CD4-positive, CD25-positive, alpha-beta regulatory T cell (primary cell): Measurements from ENCODE around the gene BPI. TPM values are rescaled to one million over a fixed set of nuclear protein-coding genes. Genes with fewer than 3 reads are reported as not detected.

Experiments used
- ATAC-seq, 2 donors: fragments of 150-1000 bp; cut with Tn5 transposase; one replicate each; pipeline ENCODE4 v1.10.0; 2021; ENCODE audit warnings: low read depth in 2 of 2, moderate number of reproducible peaks in 2 of 2, moderate library complexity in 1 of 2
- DNase-seq, 3 donors: peaks; one replicate each; pipeline versions ENCODE4 v3.0.0 to v3.0.0-alpha.2; 2012 to 2022; ENCODE audit warnings: mixed read lengths in 1 of 3
- H3K27ac ChIP-seq: one replicate; pipeline ENCODE4 v1.7.0; 2013; ENCODE audit warnings: mild to moderate bottlenecking, low read length; ENCODE audit not compliant: insufficient read depth, poor library complexity, severe bottlenecking
- H3K27me3 ChIP-seq: one replicate; pipeline ENCODE4 v1.7.0; 2013; ENCODE audit warnings: low read length; ENCODE audit not compliant: control insufficient read depth, insufficient read depth
- H3K36me3 ChIP-seq: one replicate; pipeline ENCODE4 v1.7.0; 2013; ENCODE audit warnings: mild to moderate bottlenecking, low read length, moderate library complexity; ENCODE audit not compliant: control insufficient read depth, insufficient read depth
- H3K4me1 ChIP-seq: 2 replicates; pipeline ENCODE4 v1.7.0; 2013; ENCODE audit warnings: mild to moderate bottlenecking, low read length; ENCODE audit not compliant: insufficient read depth, control insufficient read depth, poor library complexity, severe bottlenecking
- H3K4me3 ChIP-seq: one replicate; pipeline ENCODE4 v1.7.0; 2013; ENCODE audit warnings: low read depth, mild to moderate bottlenecking, low read length, moderate library complexity
- H3K9me3 ChIP-seq, 2 experiments: 1 replicate in 1 of 2; 2 replicates in 1 of 2; pipeline ENCODE4 v1.7.0; 2013; ENCODE audit warnings: low read length in 2 of 2, mild to moderate bottlenecking in 1 of 2, moderate library complexity in 1 of 2; ENCODE audit not compliant: control insufficient read depth in 2 of 2
- H3K27ac Mint-ChIP-seq, 3 donors: one replicate each; pipeline ENCODE4 v1.8.0; 2020 to 2022; ENCODE audit warnings: mild to moderate bottlenecking in 3 of 3, mixed read lengths in 3 of 3, moderate library complexity in 2 of 3
- H3K27me3 Mint-ChIP-seq: one replicate; pipeline ENCODE4 v1.8.0; 2022; ENCODE audit warnings: mild to moderate bottlenecking, mixed read lengths
- H3K36me3 Mint-ChIP-seq: one replicate; pipeline ENCODE4 v1.8.0; 2020; ENCODE audit warnings: mixed read lengths
- H3K4me1 Mint-ChIP-seq, 4 donors: one replicate each; pipeline ENCODE4 v1.8.0; 2020 to 2022; ENCODE audit warnings: mixed read lengths in 4 of 4, mild to moderate bottlenecking in 1 of 4
- H3K4me3 Mint-ChIP-seq, 4 donors: one replicate each; pipeline ENCODE4 v1.8.0; 2020 to 2022; ENCODE audit warnings: mild to moderate bottlenecking in 4 of 4, mixed read lengths in 4 of 4, moderate library complexity in 3 of 4
- H3K9me3 Mint-ChIP-seq, 7 donors: one replicate each; pipeline ENCODE4 v1.8.0; 2020 to 2022; ENCODE audit warnings: mixed read lengths in 7 of 7, mild to moderate bottlenecking in 3 of 7, moderate library complexity in 2 of 7
- polyA plus RNA-seq, 4 donors: library from polyadenylated mRNA; unstranded; fragments of 300-500 nt; fragmentation: Illumina TruSeq; gene quantifications; one replicate each; pipeline ENCODE4 v1.2.3, GENCODE V29; 2021
- total RNA-seq: library from RNA; stranded (reverse); gene quantifications from one replicate; pipeline ENCODE4 v1.2.3, GENCODE V29; 2022

The BPI gene
- total and polyA plus RNA-seq, 5 donors from 2014 or later = not detected

- Histone ChIP-seq H3K27me3 (no peaks in the 10 kb centered on the region), H3K36me3 (no peaks in the 10 kb centered on the region), H3K9me3 (no peaks in the 10 kb centered on the region), H3K27ac (no peak overlapping the region), H3K4me1 (no peaks in the 10 kb centered on the region), H3K4me3 (no peak overlapping the region)
- DNase-seq (no peak), ATAC-seq (no peak)
- Mint-ChIP-seq H3K9me3 (peaks cover 0 to 1% (median 0%) of the 10 kb centered on the region in 7 donors), H3K4me3 (no peak overlapping the region), H3K27ac (no peak overlapping the region), H3K4me1 (no peaks in the 10 kb centered on the region), H3K27me3 (peaks cover 6% of the 10 kb centered on the region), H3K36me3 (no peaks in the 10 kb centered on the region)
These were observed 40.2 kb downstream of the BPI start for GRCh38 chr20:38344107-38344701.

DNA sequence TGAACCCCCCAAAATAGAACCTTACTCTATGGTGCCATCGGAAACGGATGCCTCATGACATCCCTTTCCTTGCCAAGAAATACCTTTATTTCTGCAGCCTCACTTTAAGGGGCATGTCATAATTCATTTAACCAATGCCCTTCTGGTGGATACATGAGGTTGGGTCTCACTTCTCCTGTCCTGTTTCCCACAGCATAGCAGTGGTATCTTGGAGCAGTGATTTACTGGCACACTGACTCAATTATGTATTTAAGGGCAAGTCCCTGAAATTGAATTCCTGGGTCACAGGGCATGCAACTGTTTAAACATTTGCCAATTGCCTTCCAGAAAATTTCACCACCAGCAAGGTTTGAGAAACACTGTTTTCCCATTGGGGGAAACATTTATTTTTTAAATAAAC, 41.7 kb downstream of the BPI start:
- Histone ChIP-seq H3K4me1 (no peaks in the 10 kb centered on the region), H3K9me3 (no peaks in the 10 kb centered on the region), H3K27me3 (no peaks in the 10 kb centered on the region), H3K4me3 (no peak overlapping the region), H3K36me3 (no peaks in the 10 kb centered on the region), H3K27ac (no peak overlapping the region)
- no peaks in the 10 kb centered on the region for H3K4me1 Mint-ChIP-seq
- H3K9me3 Mint-ChIP-seq = peaks cover 0 to 1% (median 0%) of the 10 kb centered on the region in 7 donors
- H3K4me3 Mint-ChIP-seq = no peak overlapping the region
- DNase-seq = no peak
- H3K27me3 Mint-ChIP-seq = no peaks in the 10 kb centered on the region
- no peaks in the 10 kb centered on the region for H3K36me3 Mint-ChIP-seq
- ATAC-seq = no peak
- no peak overlapping the region for H3K27ac Mint-ChIP-seq

DNA sequence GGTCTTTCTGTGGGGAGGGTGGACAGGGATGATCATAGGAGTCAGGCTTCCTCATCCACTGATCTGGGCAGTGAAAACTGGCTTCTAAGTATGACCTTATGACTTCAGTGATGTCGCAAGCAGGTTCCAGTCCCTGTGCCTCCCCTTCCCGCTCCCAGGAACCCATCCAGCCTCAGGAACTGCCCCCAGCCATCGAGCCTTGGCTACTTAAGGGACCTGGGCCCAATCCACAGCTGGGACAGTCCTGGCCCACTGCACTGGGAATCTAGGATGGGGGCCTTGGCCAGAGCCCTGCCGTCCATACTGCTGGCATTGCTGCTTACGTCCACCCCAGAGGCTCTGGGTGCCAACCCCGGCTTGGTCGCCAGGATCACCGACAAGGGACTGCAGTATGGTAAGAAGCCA, 42.3 kb downstream of the BPI start, which contains the start of gene LBP:
Gene LBP, plus strand, starts transcription at position 236 of the 405 bp plus-strand sequence. Its CDS starts 35 bp downstream, at position 271.
- ATAC-seq = no peak
- H3K4me1 ChIP-seq = no peaks in the 10 kb centered on the region
- H3K4me3 ChIP-seq = no peak within 1 kb of the TSS
- H3K9me3 Mint-ChIP-seq = peaks cover 0 to 1% (median 0%) of the 10 kb centered on the region in 7 donors
- H3K9me3 ChIP-seq = no peaks in the 10 kb centered on the region
- no peak for DNase-seq
- no peaks in the 10 kb centered on the region for H3K27me3 Mint-ChIP-seq
- H3K27me3 ChIP-seq = no peaks in the 10 kb centered on the region
- no peaks in the 10 kb centered on the region for H3K4me1 Mint-ChIP-seq
- no peaks in the 10 kb centered on the region for H3K36me3 Mint-ChIP-seq
- H3K27ac Mint-ChIP-seq = no peak within 1 kb of the TSS
- H3K27ac ChIP-seq = no peak within 1 kb of the TSS
- H3K36me3 ChIP-seq = no peaks in the 10 kb centered on the region
- H3K4me3 Mint-ChIP-seq = no peak within 1 kb of the TSS

DNA sequence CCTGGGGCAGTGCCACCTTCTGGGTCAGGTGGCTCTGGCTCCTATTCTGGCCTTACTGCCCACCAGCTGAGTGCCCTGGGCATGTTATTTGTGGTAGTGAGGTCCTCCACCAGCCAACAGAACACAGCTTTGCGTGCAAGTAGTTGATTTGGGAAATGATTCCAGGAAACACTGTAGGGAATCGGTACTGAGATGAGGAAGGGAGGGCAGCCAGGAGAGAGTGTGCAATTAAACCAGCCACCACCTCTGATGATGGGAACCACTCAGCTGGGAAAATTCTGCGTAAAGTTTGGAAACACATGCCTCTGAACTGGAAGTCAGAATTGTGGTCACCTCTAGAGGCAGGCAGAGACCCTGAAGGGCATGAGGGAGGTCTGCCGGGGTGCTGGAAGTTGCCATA, 42.8 kb downstream of the BPI start:
- Mint-ChIP-seq H3K27me3 (no peaks in the 10 kb centered on the region), H3K4me3 (no peak overlapping the region), H3K4me1 (no peaks in the 10 kb centered on the region), H3K9me3 (peaks cover 0 to 1% (median 0%) of the 10 kb centered on the region in 7 donors), H3K27ac (no peak overlapping the region), H3K36me3 (no peaks in the 10 kb centered on the region)
- Histone ChIP-seq H3K27me3 (no peaks in the 10 kb centered on the region), H3K36me3 (no peaks in the 10 kb centered on the region), H3K4me1 (no peaks in the 10 kb centered on the region), H3K27ac (no peak overlapping the region), H3K4me3 (no peak overlapping the region), H3K9me3 (no peaks in the 10 kb centered on the region)
- DNase-seq (no peak), ATAC-seq (no peak)

- H3K27ac ChIP-seq = no peak overlapping the region
- Mint-ChIP-seq H3K27me3 (no peaks in the 10 kb centered on the region), H3K4me3 (no peak overlapping the region), H3K36me3 (no peaks in the 10 kb centered on the region), H3K4me1 (no peaks in the 10 kb centered on the region), H3K9me3 (no peaks in the 10 kb centered on the region), H3K27ac (no peak overlapping the region)
- H3K36me3 ChIP-seq = no peaks in the 10 kb centered on the region
- DNase-seq = no peak
- ATAC-seq = no peak
- no peaks in the 10 kb centered on the region for H3K4me1 ChIP-seq
- H3K9me3 ChIP-seq = no peaks in the 10 kb centered on the region
- H3K4me3 ChIP-seq = no peak overlapping the region
- no peaks in the 10 kb centered on the region for H3K27me3 ChIP-seq
These were observed 45.9 kb downstream of the BPI start for GRCh38 chr20:38349856-38350255.

DNA sequence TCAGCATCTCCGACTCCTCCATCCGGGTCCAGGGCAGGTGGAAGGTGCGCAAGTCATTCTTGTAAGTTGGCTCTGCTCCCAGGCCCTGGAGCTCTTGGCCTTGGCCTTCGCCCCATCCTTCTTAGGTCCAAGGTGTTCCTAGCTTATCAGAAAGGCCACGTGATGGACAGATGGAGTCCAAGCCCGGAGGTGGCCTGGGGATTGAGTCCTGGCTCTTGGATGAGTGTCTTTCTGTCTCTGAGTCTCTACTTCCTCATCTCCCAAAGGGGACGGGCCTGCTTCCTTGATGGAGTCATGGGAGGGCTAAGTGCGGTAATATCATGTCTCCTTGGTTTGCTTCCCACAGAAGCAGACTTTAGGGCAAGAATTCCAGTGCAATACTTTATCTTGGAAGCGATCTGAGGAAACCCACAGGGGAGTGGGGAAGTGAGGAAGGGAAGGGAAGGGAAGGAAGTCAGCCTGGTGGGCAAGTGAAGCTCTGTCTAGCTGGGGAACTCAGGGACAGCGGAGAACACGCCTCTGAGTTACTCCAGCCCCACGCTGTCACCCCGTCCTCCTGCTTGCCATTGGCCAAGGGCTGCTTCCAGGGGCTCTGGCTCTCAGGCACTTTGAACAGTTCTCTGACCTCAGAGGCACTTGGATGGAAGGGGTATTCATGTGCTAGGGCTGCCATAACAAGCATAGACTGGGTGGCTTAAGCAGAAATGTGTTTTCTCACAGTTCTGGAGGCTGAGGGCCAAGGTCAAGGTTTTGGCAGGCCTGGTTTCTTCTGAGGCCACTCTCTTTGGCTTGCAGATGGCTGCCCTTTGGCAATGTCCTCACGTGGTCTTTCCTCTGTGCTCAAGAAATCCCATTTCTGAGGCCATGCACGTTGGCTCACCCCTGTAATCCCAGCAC, 47.2 kb downstream of the BPI start:
- no peak overlapping the region for H3K4me3 ChIP-seq
- no peak overlapping the region for H3K27ac ChIP-seq
- no peaks in the 10 kb centered on the region for H3K4me1 ChIP-seq
- Mint-ChIP-seq H3K4me3 (no peak overlapping the region), H3K9me3 (no peaks in the 10 kb centered on the region), H3K27ac (no peak overlapping the region), H3K4me1 (no peaks in the 10 kb centered on the region), H3K36me3 (no peaks in the 10 kb centered on the region), H3K27me3 (no peaks in the 10 kb centered on the region)
- no peaks in the 10 kb centered on the region for H3K36me3 ChIP-seq
- DNase-seq (no peak), ATAC-seq (no peak)
- H3K27me3 ChIP-seq = no peaks in the 10 kb centered on the region
- no peaks in the 10 kb centered on the region for H3K9me3 ChIP-seq

- Mint-ChIP-seq H3K27ac (no peak overlapping the region), H3K9me3 (no peaks in the 10 kb centered on the region), H3K27me3 (no peaks in the 10 kb centered on the region), H3K36me3 (no peaks in the 10 kb centered on the region), H3K4me3 (no peak overlapping the region), H3K4me1 (no peaks in the 10 kb centered on the region)
- H3K27ac ChIP-seq = no peak overlapping the region
- H3K9me3 ChIP-seq = no peaks in the 10 kb centered on the region
- H3K4me3 ChIP-seq = no peak overlapping the region
- no peaks in the 10 kb centered on the region for H3K27me3 ChIP-seq
- DNase-seq = no peak
- H3K36me3 ChIP-seq = no peaks in the 10 kb centered on the region
- H3K4me1 ChIP-seq = no peaks in the 10 kb centered on the region
- ATAC-seq = no peak
These were observed 49.4 kb downstream of the BPI start for GRCh38 chr20:38353316-38353715.

- H3K36me3 ChIP-seq = no peaks in the 10 kb centered on the region
- H3K9me3 ChIP-seq = no peaks in the 10 kb centered on the region
- no peaks in the 10 kb centered on the region for H3K4me1 ChIP-seq
- H3K9me3 Mint-ChIP-seq = no peaks in the 10 kb centered on the region
- H3K27ac Mint-ChIP-seq = no peak overlapping the region
- no peaks in the 10 kb centered on the region for H3K36me3 Mint-ChIP-seq
- H3K27ac ChIP-seq = no peak overlapping the region
- H3K4me3 Mint-ChIP-seq = no peak overlapping the region
- DNase-seq (no peak), ATAC-seq (no peak)
- H3K4me3 ChIP-seq = no peak overlapping the region
- H3K4me1 Mint-ChIP-seq = no peaks in the 10 kb centered on the region
- H3K27me3 ChIP-seq = no peaks in the 10 kb centered on the region
- H3K27me3 Mint-ChIP-seq = no peaks in the 10 kb centered on the region
These were observed 50.3 kb downstream of the BPI start for GRCh38 chr20:38354227-38354626.
